Measurements from ENCODE around the gene FGFR3. TPM values are rescaled to one million over a fixed set of nuclear protein-coding genes. Genes with fewer than 3 reads are reported as not detected.

Gene FGFR3
- total RNA-seq, 1 donor from 2014 or later, result 1.0 TPM

- Mint-ChIP-seq H3K36me3 (ENCODE audit: low read depth, unreplicated experiment) (no peaks in the 10 kb centered on the region), H3K4me3 (ENCODE audit: unreplicated experiment) (no peak overlapping the region), H3K9me3 (ENCODE audit: unreplicated experiment) (no peaks in the 10 kb centered on the region), H3K27me3 (ENCODE audit: unreplicated experiment) (peaks cover 8% of the 10 kb centered on the region), H3K4me1 (ENCODE audit: unreplicated experiment) (no peaks in the 10 kb centered on the region), H3K27ac (ENCODE audit: unreplicated experiment) (no peak overlapping the region)
- no peak for DNase-seq (ENCODE audit: low spot score)
- TF ChIP-seq CTCF (IDR thresholded peaks at IDR 0.05; ENCODE audit: unreplicated experiment), result no peak
These were observed 33.8 kb upstream of the FGFR3 start for GRCh38 chr4:1759170-1759817.

DNA sequence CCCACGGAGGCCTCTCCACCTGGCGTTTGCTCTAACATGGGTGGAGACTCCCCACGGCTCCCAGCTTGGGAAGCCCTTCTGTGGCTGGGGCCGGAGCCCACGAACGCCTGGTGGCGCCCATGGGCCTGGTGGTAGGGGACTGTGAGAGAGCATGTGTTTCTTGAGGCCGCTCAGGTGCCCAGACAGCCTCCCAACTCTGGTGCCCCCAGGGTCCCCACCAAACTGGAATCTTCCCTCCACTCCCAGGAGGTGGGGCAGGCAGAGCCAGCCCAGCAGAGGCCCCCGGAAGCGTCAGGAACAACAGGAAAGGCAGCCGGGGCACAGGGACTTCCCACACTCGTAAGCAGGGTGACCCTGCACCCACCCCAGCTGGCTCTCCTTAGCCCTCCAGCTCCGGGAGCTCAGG lies 33.3 kb upstream of the FGFR3 start:
- Mint-ChIP-seq H3K4me1 (ENCODE audit: unreplicated experiment) (no peaks in the 10 kb centered on the region), H3K27ac (ENCODE audit: unreplicated experiment) (no peak overlapping the region), H3K9me3 (ENCODE audit: unreplicated experiment) (no peaks in the 10 kb centered on the region), H3K36me3 (ENCODE audit: low read depth, unreplicated experiment) (no peaks in the 10 kb centered on the region), H3K4me3 (ENCODE audit: unreplicated experiment) (no peak overlapping the region), H3K27me3 (ENCODE audit: unreplicated experiment) (peaks cover 8% of the 10 kb centered on the region)
- no peak for TF ChIP-seq CTCF (IDR thresholded peaks at IDR 0.05; ENCODE audit: unreplicated experiment)
- no peak for DNase-seq (ENCODE audit: low spot score)

DNA sequence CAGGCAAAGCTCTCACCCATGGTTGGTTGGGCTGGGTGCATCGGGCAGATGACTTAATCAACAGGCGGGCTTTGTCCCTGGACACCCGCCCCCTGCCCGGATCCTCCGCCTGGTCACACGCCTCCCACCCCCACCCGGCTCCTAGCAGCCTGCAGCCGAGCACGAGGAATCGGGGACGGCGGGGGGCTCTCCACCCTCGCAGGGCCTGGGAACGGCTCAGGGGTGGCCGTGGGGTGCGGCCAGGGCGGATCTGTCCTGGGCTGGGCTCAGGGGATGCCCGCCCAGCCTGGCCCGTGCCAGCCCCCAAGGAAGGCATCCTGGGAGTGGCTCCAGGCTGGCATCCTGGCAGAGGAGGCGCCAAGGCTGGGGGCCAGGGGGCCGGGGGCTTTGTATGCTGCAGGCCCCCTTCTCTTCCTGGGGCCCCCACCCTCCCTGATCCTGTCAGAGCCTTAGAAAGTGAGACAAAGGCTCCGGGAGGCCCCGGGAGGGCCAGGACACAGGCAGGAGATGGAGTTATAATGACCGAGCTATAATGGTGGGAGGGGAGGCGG lies 32.5 kb upstream of the FGFR3 start:
- Mint-ChIP-seq H3K36me3 (ENCODE audit: low read depth, unreplicated experiment) (no peaks in the 10 kb centered on the region), H3K4me1 (ENCODE audit: unreplicated experiment) (no peaks in the 10 kb centered on the region), H3K27me3 (ENCODE audit: unreplicated experiment) (peaks cover 8% of the 10 kb centered on the region), H3K27ac (ENCODE audit: unreplicated experiment) (no peak overlapping the region), H3K9me3 (ENCODE audit: unreplicated experiment) (no peaks in the 10 kb centered on the region), H3K4me3 (ENCODE audit: unreplicated experiment) (no peak overlapping the region)
- no peak for TF ChIP-seq CTCF (IDR thresholded peaks at IDR 0.05; ENCODE audit: unreplicated experiment)
- no peak for DNase-seq (ENCODE audit: low spot score)

DNA sequence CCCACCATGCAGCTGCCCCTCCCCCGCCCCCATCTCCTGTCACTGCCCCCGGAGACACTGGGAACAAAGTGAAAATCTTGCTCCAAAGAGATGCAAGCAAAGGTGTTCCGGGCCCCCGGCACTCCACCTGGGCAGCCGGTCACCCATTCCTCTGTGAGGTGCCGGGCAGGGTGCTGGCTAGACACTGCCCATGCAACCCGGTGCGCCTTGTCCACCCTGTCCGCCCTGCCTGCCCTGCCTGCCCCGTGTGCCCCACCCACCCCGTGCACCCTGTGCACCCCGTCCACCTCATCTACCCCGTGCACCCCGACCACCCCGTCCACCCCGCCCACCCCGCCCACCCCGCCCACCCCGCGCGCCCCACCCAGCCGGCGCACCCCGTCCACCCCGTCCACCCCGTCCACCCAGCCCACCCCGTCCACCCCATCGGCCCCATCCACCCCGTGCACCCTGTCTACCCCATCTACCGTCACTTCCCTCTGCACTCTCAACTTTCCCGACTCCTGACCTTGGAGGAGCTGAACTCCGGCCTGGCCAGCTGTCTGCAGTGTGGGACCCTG lies 31.9 kb upstream of the FGFR3 start:
- DNase-seq (ENCODE audit: low spot score), result no peak
- no peak overlapping the region for H3K27ac Mint-ChIP-seq (ENCODE audit: unreplicated experiment)
- H3K4me3 Mint-ChIP-seq (ENCODE audit: unreplicated experiment), result no peak overlapping the region
- peaks cover 8% of the 10 kb centered on the region for H3K27me3 Mint-ChIP-seq (ENCODE audit: unreplicated experiment)
- H3K4me1 Mint-ChIP-seq (ENCODE audit: unreplicated experiment), result no peaks in the 10 kb centered on the region
- no peaks in the 10 kb centered on the region for H3K9me3 Mint-ChIP-seq (ENCODE audit: unreplicated experiment)
- no peaks in the 10 kb centered on the region for H3K36me3 Mint-ChIP-seq (ENCODE audit: low read depth, unreplicated experiment)
- TF ChIP-seq CTCF (IDR thresholded peaks at IDR 0.05; ENCODE audit: unreplicated experiment), result no peak
